ENCODE measurements around the gene PTGES2. TPM values are rescaled to one million over a fixed set of nuclear protein-coding genes. Genes with fewer than 3 reads are reported as not detected.

The PTGES2 gene
- polyA plus RNA-seq, 1 of the 3 experiments (the other 2 are of a cell fraction), result 141 TPM

DNA sequence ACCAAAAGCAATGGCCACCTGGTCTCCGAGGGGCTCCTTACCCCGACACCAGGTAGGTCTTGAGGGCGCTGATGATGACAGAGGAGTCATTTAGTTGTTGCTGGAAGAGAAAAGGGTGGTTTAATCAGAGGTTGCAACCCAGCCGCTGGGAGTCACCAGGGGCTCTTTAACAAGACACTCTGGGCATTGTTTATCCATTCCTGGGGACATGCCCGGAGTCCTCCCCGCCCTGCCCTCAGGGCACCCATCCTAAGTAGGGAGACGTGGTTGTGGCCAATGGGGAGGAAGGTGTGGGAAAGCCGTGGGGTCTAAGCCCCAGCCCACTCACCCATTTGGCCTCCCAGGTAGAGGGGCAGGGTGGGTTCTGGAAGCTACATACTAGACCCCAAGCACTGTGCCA lies 3.1 kb downstream of the PTGES2 start:
- Histone ChIP-seq H3K27me3 (ENCODE audit: insufficient read depth) (no peaks in the 10 kb centered on the region), H3K9ac (no peak overlapping the region), H3K27ac (ENCODE audit: low read depth in 2 of 2, low read length in 1 of 2) (no peak overlapping the region), H3F3A (replicated peaks; ENCODE audit: insufficient read depth) (no peaks in the 10 kb centered on the region), H3K4me1 (ENCODE audit: control insufficient read depth in 1 of 2, insufficient read depth in 2 of 2, low read depth in 1 of 2, low read length in 1 of 2) (peaks cover 0 to 22% of the 10 kb centered on the region in 2 experiments; a peak in 1 of 4 replicates), H3K9me2 (no peaks in the 10 kb centered on the region), H2AFZ (ENCODE audit: low read depth) (no peak overlapping the region), H3K79me2 (ENCODE audit: insufficient read depth) (peaks cover 21% of the 10 kb centered on the region), H3K4me2 (no peak overlapping the region), H3K4me3 (ENCODE audit: low read depth in 2 of 2, low read length in 1 of 2) (no peak overlapping the region), H4K20me1 (ENCODE audit: insufficient read depth) (peaks cover 14% of the 10 kb centered on the region; the same call in 1 of the 2 replicates), H3K36me3 (replicated peaks in 1 of 2; ENCODE audit: control insufficient read depth in 1 of 2, insufficient read depth in 2 of 2, low read length in 1 of 2) (peaks cover 0 to 26% of the 10 kb centered on the region in 2 experiments), H3K9me3 (no peaks in the 10 kb centered on the region)
- ChIA-PET POLR2A (no interaction called here), CTCF (interaction anchor here (0.7 to 6.3 kb wide), 13 partner anchors 8 to 187 kb away, joined by 3 to 82 read pairs (median 3); partner anchors contain the start of gene DPM2)
- DNase-seq, result no peak
- TF ChIP-seq POLR2AphosphoS5 (IDR thresholded peaks at IDR 0.05; ENCODE audit: low read depth, low read length) (no peak), RXRA (IDR thresholded peaks at IDR 0.05; ENCODE audit: borderline replicate concordance, low read depth) (no peak), YY1 (IDR thresholded peaks at IDR 0.05; ENCODE audit: low read depth) (no peak), TCF12 (IDR thresholded peaks at IDR 0.05) (no peak), FOXJ3 (CRISPR knock-in tag; IDR thresholded peaks at IDR 0.05) (no peak), EP300 (IDR thresholded peaks at IDR 0.05; ENCODE audit: borderline replicate concordance in 1 of 2, low read depth in 1 of 2, low read length in 1 of 2) (no peak), GABPA (IDR thresholded peaks at IDR 0.05; ENCODE audit: low read depth) (no peak), MAX (IDR thresholded peaks at IDR 0.05; ENCODE audit: low read depth) (no peak), RAD21 (IDR thresholded peaks at IDR 0.05; ENCODE audit: low read length) (no peak)
- TF ChIP-seq, protein P1, sequence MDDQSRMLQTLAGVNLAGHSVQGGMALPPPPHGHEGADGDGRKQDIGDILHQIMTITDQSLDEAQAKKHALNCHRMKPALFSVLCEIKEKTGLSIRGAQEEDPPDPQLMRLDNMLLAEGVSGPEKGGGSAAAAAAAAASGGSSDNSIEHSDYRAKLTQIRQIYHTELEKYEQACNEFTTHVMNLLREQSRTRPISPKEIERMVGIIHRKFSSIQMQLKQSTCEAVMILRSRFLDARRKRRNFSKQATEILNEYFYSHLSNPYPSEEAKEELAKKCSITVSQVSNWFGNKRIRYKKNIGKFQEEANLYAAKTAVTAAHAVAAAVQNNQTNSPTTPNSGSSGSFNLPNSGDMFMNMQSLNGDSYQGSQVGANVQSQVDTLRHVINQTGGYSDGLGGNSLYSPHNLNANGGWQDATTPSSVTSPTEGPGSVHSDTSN (IDR thresholded peaks at IDR 0.05), result no peak
- 83% methylated on average over 8 of the region's 8 CpGs for WGBS (ENCODE audit: low lambda C conversion rate)

GRCh38 chr9:128123451-128124080 lies 4.0 kb downstream of the PTGES2 start:
- CTCF ChIA-PET, result interaction anchor here (1.2 to 1.9 kb wide), 2 partner anchors 31 to 180 kb away, joined by 3 to 7 read pairs; no protein-coding TSS in a partner anchor

More at GRCh38 chr9:128123451-128124080, 4.0 kb downstream of the PTGES2 start:
- TF ChIP-seq TCF12 (IDR thresholded peaks at IDR 0.05) (no peak), REST (IDR thresholded peaks at IDR 0.05; ENCODE audit: low read depth, low read length) (no peak), FOXJ3 (CRISPR knock-in tag; IDR thresholded peaks at IDR 0.05) (no peak), YY1 (IDR thresholded peaks at IDR 0.05; ENCODE audit: low read depth) (no peak), EZH2phosphoT487 (IDR thresholded peaks at IDR 0.05; ENCODE audit: borderline replicate concordance, low read depth) (no peak), MXI1 (IDR thresholded peaks at IDR 0.05; ENCODE audit: low read depth, low read length) (no peak)
- TF ChIP-seq, protein P2, sequence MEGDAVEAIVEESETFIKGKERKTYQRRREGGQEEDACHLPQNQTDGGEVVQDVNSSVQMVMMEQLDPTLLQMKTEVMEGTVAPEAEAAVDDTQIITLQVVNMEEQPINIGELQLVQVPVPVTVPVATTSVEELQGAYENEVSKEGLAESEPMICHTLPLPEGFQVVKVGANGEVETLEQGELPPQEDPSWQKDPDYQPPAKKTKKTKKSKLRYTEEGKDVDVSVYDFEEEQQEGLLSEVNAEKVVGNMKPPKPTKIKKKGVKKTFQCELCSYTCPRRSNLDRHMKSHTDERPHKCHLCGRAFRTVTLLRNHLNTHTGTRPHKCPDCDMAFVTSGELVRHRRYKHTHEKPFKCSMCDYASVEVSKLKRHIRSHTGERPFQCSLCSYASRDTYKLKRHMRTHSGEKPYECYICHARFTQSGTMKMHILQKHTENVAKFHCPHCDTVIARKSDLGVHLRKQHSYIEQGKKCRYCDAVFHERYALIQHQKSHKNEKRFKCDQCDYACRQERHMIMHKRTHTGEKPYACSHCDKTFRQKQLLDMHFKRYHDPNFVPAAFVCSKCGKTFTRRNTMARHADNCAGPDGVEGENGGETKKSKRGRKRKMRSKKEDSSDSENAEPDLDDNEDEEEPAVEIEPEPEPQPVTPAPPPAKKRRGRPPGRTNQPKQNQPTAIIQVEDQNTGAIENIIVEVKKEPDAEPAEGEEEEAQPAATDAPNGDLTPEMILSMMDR (IDR thresholded peaks at IDR 0.05), result no peak
- Histone ChIP-seq H3K9ac (no peak overlapping the region), H4K20me1 (ENCODE audit: insufficient read depth) (peaks cover 14% of the 10 kb centered on the region; the same call in 1 of the 2 replicates), H3K4me1 (ENCODE audit: control insufficient read depth in 1 of 2, insufficient read depth in 2 of 2, low read depth in 1 of 2, low read length in 1 of 2) (peaks cover 0 to 15% of the 10 kb centered on the region in 2 experiments; a peak in 1 of 4 replicates), H3K4me2 (no peak overlapping the region), H3K27ac (ENCODE audit: low read depth in 2 of 2, low read length in 1 of 2) (no peak overlapping the region), H3K79me2 (ENCODE audit: insufficient read depth) (peaks cover 21% of the 10 kb centered on the region), H3K27me3 (ENCODE audit: insufficient read depth) (no peaks in the 10 kb centered on the region), H2AFZ (ENCODE audit: low read depth) (no peak overlapping the region), H3K9me2 (no peaks in the 10 kb centered on the region), H3K9me3 (no peaks in the 10 kb centered on the region), H3F3A (replicated peaks; ENCODE audit: insufficient read depth) (no peaks in the 10 kb centered on the region), H3K4me3 (ENCODE audit: low read depth in 2 of 2, low read length in 1 of 2) (no peak overlapping the region), H3K36me3 (replicated peaks in 1 of 2; ENCODE audit: control insufficient read depth in 1 of 2, insufficient read depth in 2 of 2, low read length in 1 of 2) (peaks cover 0 to 26% of the 10 kb centered on the region in 2 experiments)
- DNase-seq, result no peak
- POLR2A ChIA-PET, result no interaction called here
- WGBS (ENCODE audit: low lambda C conversion rate), result 95% methylated on average over 21 of the region's 21 CpGs
